Fibroblast of the aortic adventitia (primary cell): ENCODE data around the gene ZNF879. TPM values are rescaled to one million over a fixed set of nuclear protein-coding genes. Genes with fewer than 3 reads are reported as not detected.

ENCODE experiments used
- DNase-seq: peaks from one replicate; pipeline ENCODE4 v3.0.0-alpha.2; 2010; ENCODE audit warnings: low read depth
- H3K4me3 ChIP-seq: 2 replicates; pipeline ENCODE4 v1.5.1; 2011; ENCODE audit warnings: low read depth, mild to moderate bottlenecking, control low read depth, low read length, moderate library complexity
- CTCF ChIP-seq: IDR thresholded peaks from 2 replicates; pipeline ENCODE4 v1.5.1; 2011; ENCODE audit warnings: mild to moderate bottlenecking, low read length, control low read depth, inconsistent platforms; ENCODE audit not compliant: insufficient read depth
- total RNA-seq: library from RNA; depleted of rRNA; stranded (reverse); fragments of >200 nt; gene quantifications from 2 replicates; pipeline ENCODE4 v1.2.3, GENCODE V29; 2012; ENCODE audit warnings: low replicate concordance

Gene ZNF879
- total RNA-seq: 3.9 and 5.2 TPM in 2 replicates

- TF ChIP-seq CTCF: no peak
- DNase-seq: peak; percentile 95
- H3K4me3 ChIP-seq: peak within 1 kb of the TSS; percentile 60
Observed at GRCh38 chr5:179023528-179024189, at the start of gene ZNF879. Gene ZNF879 (plus strand): TSS chr5:179023804. CDS start chr5:179025005, 1,201 bp downstream.

GRCh38 chr5:178981381-178981780, 42.2 kb upstream of the ZNF879 start:
- no peak overlapping the region for H3K4me3 ChIP-seq
- TF ChIP-seq CTCF: no peak

GRCh38 chr5:178982941-178983340, 40.7 kb upstream of the ZNF879 start:
- DNase-seq: no peak
- TF ChIP-seq CTCF: no peak
- H3K4me3 ChIP-seq: no peak overlapping the region

More at GRCh38 chr5:178981381-178981780, 42.2 kb upstream of the ZNF879 start:
- DNase-seq: no peak

- DNase-seq: no peak
- no peak for TF ChIP-seq CTCF
- H3K4me3 ChIP-seq: no peak overlapping the region
Observed at GRCh38 chr5:178983728-178984127, 39.9 kb upstream of the ZNF879 start.

- H3K4me3 ChIP-seq: no peak overlapping the region
- no peak for DNase-seq
- no peak for TF ChIP-seq CTCF
Observed at GRCh38 chr5:178984145-178985072, 39.2 kb upstream of the ZNF879 start.

- TF ChIP-seq CTCF: no peak
- DNase-seq: no peak
- H3K4me3 ChIP-seq: no peak overlapping the region
Observed at GRCh38 chr5:178986326-178986960, 37.2 kb upstream of the ZNF879 start.
